Left ventricle myocardium inferior (tissue), 1 donor: Measurements from ENCODE around the gene GAS7. TPM values are rescaled to one million over a fixed set of nuclear protein-coding genes. Genes with fewer than 3 reads are reported as not detected.

Source experiments
- DNase-seq: peaks from one replicate; pipeline ENCODE4 v3.0.0-alpha.2; 2020
- H3K27ac ChIP-seq: fragments of 200-600 bp; replicated peaks from 2 replicates; pipeline ENCODE4 v1.8.0; 2021
- H3K27me3 ChIP-seq: fragments of 200-600 bp; 2 replicates; pipeline ENCODE4 v1.8.0; 2021; ENCODE audit warnings: low read depth
- H3K36me3 ChIP-seq: fragments of 200-600 bp; 2 replicates; pipeline ENCODE4 v1.8.0; 2021
- H3K4me1 ChIP-seq: fragments of 200-600 bp; 2 replicates; pipeline ENCODE4 v1.8.0; 2021
- H3K4me3 ChIP-seq: fragments of 200-600 bp; 2 replicates; pipeline ENCODE4 v1.8.0; 2021; ENCODE audit warnings: mild to moderate bottlenecking, moderate library complexity
- H3K9me3 ChIP-seq: fragments of 200-600 bp; replicated peaks from 2 replicates; pipeline ENCODE4 v1.8.0; 2021
- intact Hi-C: fragments of 100-400 bp; cut with micrococcal nuclease; formaldehyde crosslinking; loops from one replicate; pipeline ENCODE4 v1.11.0; 2022
- total RNA-seq: library from RNA; stranded (reverse); fragmentation: NEBNext Ultra II Directional; extraction: Animal tissue kit (Norgen Biotek cat#: 25700); gene quantifications from one replicate; pipeline ENCODE4 v1.2.1, GENCODE V29; 2021
- TF ChIP-seq, protein P1 (sequence below): fragments of 200-600 bp; IDR thresholded peaks from 2 replicates; pipeline ENCODE4 v1.8.0; 2021; ENCODE audit warnings: antibody characterized with exemption, mild to moderate bottlenecking, borderline replicate concordance
- donor health status: DM: no; HTN: yes; CAD: no; lungs with severe emphysema.

Gene GAS7
- total RNA-seq, 1 donor from 2014 or later, result 87.6 TPM

DNA sequence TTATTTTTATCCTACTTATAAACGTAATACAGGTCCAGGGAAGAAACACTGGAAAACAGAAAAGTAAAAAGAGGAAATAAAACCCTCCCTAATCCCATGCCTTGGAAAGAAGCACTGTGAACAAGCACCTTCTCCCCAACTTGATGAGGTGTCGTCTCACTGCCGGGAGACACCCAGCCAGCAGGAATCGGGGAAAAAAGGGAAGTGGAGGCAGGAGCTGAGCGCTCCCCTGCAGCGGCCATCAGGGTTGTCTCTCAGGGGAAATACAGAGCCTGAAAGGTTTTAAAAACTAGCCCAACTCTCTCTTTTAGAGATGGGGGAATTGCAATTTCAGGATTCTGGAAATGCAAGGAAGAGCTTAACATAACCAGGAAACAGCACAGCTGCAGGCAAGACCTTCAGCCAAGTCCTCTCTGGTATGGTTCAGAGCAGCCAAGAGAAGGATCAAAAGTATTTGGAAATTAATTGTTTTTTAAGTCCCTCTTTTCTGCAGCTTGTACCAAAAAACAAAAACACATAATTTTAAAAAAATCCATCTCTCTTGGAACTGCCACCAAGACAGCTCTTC, 197.0 kb downstream of the GAS7 start:
- Histone ChIP-seq H3K4me3 (peak overlapping the region; percentile 6), H3K36me3 (no peaks in the 10 kb centered on the region), H3K27me3 (no peaks in the 10 kb centered on the region), H3K4me1 (peaks cover 14% of the 10 kb centered on the region), H3K27ac (peak overlapping the region; percentile 30), H3K9me3 (no peaks in the 10 kb centered on the region)
- TF ChIP-seq, protein P1, sequence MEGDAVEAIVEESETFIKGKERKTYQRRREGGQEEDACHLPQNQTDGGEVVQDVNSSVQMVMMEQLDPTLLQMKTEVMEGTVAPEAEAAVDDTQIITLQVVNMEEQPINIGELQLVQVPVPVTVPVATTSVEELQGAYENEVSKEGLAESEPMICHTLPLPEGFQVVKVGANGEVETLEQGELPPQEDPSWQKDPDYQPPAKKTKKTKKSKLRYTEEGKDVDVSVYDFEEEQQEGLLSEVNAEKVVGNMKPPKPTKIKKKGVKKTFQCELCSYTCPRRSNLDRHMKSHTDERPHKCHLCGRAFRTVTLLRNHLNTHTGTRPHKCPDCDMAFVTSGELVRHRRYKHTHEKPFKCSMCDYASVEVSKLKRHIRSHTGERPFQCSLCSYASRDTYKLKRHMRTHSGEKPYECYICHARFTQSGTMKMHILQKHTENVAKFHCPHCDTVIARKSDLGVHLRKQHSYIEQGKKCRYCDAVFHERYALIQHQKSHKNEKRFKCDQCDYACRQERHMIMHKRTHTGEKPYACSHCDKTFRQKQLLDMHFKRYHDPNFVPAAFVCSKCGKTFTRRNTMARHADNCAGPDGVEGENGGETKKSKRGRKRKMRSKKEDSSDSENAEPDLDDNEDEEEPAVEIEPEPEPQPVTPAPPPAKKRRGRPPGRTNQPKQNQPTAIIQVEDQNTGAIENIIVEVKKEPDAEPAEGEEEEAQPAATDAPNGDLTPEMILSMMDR, result no peak
- DNase-seq, result no peak
- intact Hi-C loops, result no loop called here

DNA sequence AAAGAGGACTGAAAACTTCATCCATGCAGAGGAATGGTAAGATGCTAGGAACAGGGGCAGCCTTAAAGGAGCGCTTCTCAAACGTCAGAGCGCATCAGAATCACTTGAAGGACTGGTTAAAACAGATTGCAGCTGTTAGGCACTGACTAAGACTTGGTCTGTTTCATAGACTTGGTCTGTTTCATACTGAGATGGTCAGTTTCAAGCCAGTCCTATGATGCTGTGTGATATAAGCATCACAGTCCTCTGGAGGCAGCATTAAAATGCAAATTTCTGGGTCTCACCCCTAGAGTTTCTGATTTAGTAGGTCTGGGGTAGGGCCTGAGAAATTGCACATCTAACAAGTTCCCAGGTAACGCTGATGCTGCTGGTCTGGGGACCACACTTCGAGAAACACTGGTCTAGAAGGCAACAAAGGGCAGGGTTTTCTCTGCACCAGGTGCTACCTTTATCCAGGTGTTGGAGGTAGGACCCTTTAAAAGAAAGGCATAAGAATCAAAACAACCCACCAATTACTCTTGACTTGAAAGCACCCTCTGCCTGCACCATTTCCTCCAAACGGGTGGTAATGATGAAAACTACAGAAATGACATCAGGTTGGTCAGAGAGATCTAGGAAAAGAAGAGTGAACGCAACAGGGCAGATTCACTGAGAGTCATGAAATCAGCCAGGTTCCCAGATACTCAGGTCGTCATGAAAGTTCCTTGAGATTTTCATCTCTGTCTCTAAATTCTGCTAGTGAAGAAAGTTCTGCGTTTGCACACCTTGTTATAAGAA, 198.3 kb downstream of the GAS7 start:
- no peak overlapping the region for H3K4me3 ChIP-seq
- no peaks in the 10 kb centered on the region for H3K9me3 ChIP-seq
- no peaks in the 10 kb centered on the region for H3K27me3 ChIP-seq
- no peak overlapping the region for H3K27ac ChIP-seq
- no peaks in the 10 kb centered on the region for H3K36me3 ChIP-seq
- intact Hi-C loops, result no loop called here
- no peak for DNase-seq
- peaks cover 14% of the 10 kb centered on the region for H3K4me1 ChIP-seq
- TF ChIP-seq, protein P1, result no peak

DNA sequence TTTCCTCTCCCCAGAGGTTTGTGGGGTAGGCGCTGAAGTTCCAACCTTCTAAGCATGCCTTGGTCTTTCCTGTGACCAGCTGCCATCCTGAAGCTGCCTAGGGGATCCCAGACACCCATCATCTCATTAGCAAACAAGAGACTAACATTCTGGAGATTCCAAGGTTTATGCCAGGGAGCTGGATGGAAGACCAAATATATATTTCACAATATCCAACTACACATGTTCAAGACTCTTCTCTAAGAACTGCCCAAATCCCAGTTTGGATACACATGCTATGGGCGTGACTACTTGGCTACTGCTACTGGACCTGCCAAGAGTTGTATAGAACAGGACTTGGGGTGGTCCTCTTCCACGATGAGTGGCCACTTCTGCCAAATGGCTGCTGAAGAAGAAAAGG, 200.3 kb downstream of the GAS7 start:
- DNase-seq, result no peak
- H3K4me3 ChIP-seq, result no peak overlapping the region
- no peaks in the 10 kb centered on the region for H3K9me3 ChIP-seq
- intact Hi-C loops, result no loop called here
- no peaks in the 10 kb centered on the region for H3K27me3 ChIP-seq
- TF ChIP-seq, protein P1, result no peak
- H3K36me3 ChIP-seq, result no peaks in the 10 kb centered on the region
- H3K27ac ChIP-seq, result no peak overlapping the region
- peaks cover 14% of the 10 kb centered on the region for H3K4me1 ChIP-seq

DNA sequence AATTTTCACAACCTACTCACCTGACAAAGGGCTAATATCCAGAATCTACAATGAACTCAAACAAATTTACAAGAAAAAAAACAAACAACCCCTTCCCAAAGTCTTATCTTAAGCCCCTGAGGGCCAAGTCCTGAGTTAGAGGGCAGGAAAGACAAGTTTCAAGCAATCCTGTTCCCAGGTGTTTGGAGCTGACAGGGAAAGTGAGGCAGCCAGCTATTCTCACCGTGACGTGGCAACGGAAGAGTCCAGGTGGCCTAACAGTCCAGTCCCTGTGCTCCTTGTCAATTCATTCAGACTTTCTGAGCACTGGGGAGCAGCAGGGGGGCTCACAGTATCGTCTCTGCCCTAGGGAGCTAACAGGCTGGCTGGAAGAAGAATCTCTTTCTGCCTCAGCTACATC, 203.6 kb downstream of the GAS7 start:
- no peak overlapping the region for H3K27ac ChIP-seq
- no peaks in the 10 kb centered on the region for H3K36me3 ChIP-seq
- TF ChIP-seq, protein P1, result no peak
- H3K9me3 ChIP-seq, result no peaks in the 10 kb centered on the region
- no peak for DNase-seq
- peaks cover 3% of the 10 kb centered on the region for H3K4me1 ChIP-seq
- H3K4me3 ChIP-seq, result no peak overlapping the region
- H3K27me3 ChIP-seq, result no peaks in the 10 kb centered on the region
- intact Hi-C loops, result no loop called here

DNA sequence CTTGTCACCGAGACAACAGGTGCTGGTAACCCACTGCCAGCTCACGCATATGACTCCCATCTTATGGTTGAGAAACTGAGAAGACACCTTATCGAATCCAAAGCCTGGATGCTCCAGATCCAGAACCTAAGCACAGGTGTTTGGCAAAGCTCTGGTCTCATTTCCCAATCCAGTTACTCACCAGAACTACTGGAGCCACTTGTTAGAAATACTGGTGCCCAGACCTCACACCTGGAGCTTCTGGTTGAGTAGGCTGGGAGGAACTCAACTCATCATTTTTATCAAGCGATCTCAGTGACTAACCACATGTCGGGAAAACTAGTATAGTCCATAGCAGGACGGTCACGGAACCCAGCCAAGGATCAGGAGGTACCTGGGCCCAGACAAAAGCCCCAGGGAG, 206.6 kb downstream of the GAS7 start:
- intact Hi-C loops, result no loop called here
- Histone ChIP-seq H3K27me3 (no peaks in the 10 kb centered on the region), H3K27ac (no peak overlapping the region), H3K36me3 (no peaks in the 10 kb centered on the region), H3K9me3 (no peaks in the 10 kb centered on the region), H3K4me1 (peaks cover 17% of the 10 kb centered on the region), H3K4me3 (no peak overlapping the region)
- TF ChIP-seq, protein P1, result no peak
- DNase-seq, result no peak
